Bronchial epithelial cell (primary cell): ENCODE measurements around the gene NOP16. TPM values are rescaled to one million over a fixed set of nuclear protein-coding genes. Genes with fewer than 3 reads are reported as not detected.

Experiments used
- DNase-seq: peaks from one replicate; pipeline ENCODE4 v3.0.0-alpha.2; 2010; ENCODE audit warnings: low read depth
- FAIRE-seq: peaks from 2 replicates; lab custom pipeline; 2011; peaks lifted over from hg19 to GRCh38; lab: Jason Lieb, UNC
- H3K27me3 ChIP-seq: 2 replicates; pipeline ENCODE4 v1.5.1; 2011; ENCODE audit warnings: low read length; ENCODE audit not compliant: control insufficient read depth, insufficient read depth
- H3K36me3 ChIP-seq: 2 replicates; pipeline ENCODE4 v1.5.1; 2011; ENCODE audit warnings: low read length; ENCODE audit not compliant: control insufficient read depth, insufficient read depth
- H3K4me3 ChIP-seq: 2 replicates; pipeline ENCODE4 v1.5.1; 2011; ENCODE audit warnings: mild to moderate bottlenecking, low read depth, low read length, control low read depth
- total RNA-seq: library from RNA; depleted of rRNA; stranded (reverse); fragments of >200 nt; gene quantifications from 2 replicates; pipeline ENCODE4 v1.2.1, GENCODE V29; 2014
- TF ChIP-seq, protein P1 (sequence below): IDR thresholded peaks from 2 replicates; pipeline ENCODE4 v1.5.1; 2011; ENCODE audit warnings: mild to moderate bottlenecking, moderate library complexity, low read length, control low read depth, inconsistent platforms; ENCODE audit not compliant: insufficient read depth, severe bottlenecking

NOP16 gene
- total RNA-seq, 1 donor from 2014 or later: 36.1 TPM

- Histone ChIP-seq H3K4me3 (no peak overlapping the region), H3K36me3 (peaks cover 23% of the 10 kb centered on the region), H3K27me3 (no peaks in the 10 kb centered on the region)
- FAIRE-seq (no peak), DNase-seq (peak; percentile 53)
- TF ChIP-seq, protein P1, sequence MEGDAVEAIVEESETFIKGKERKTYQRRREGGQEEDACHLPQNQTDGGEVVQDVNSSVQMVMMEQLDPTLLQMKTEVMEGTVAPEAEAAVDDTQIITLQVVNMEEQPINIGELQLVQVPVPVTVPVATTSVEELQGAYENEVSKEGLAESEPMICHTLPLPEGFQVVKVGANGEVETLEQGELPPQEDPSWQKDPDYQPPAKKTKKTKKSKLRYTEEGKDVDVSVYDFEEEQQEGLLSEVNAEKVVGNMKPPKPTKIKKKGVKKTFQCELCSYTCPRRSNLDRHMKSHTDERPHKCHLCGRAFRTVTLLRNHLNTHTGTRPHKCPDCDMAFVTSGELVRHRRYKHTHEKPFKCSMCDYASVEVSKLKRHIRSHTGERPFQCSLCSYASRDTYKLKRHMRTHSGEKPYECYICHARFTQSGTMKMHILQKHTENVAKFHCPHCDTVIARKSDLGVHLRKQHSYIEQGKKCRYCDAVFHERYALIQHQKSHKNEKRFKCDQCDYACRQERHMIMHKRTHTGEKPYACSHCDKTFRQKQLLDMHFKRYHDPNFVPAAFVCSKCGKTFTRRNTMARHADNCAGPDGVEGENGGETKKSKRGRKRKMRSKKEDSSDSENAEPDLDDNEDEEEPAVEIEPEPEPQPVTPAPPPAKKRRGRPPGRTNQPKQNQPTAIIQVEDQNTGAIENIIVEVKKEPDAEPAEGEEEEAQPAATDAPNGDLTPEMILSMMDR: no peak
Observed at GRCh38 chr5:176400382-176401156, 12.2 kb upstream of the NOP16 start.

- H3K27me3 ChIP-seq: no peaks in the 10 kb centered on the region
- no peak overlapping the region for H3K4me3 ChIP-seq
- no peak for FAIRE-seq
- TF ChIP-seq, protein P1: no peak
- no peak for DNase-seq
- peaks cover 29% of the 10 kb centered on the region for H3K36me3 ChIP-seq
Observed at GRCh38 chr5:176397736-176398420, 9.5 kb upstream of the NOP16 start.

GRCh38 chr5:176396330-176396729, 7.9 kb upstream of the NOP16 start:
- no peak overlapping the region for H3K4me3 ChIP-seq
- DNase-seq: no peak
- no peak for FAIRE-seq
- H3K27me3 ChIP-seq: no peaks in the 10 kb centered on the region
- H3K36me3 ChIP-seq: peaks cover 36% of the 10 kb centered on the region
- TF ChIP-seq, protein P1: no peak

DNA sequence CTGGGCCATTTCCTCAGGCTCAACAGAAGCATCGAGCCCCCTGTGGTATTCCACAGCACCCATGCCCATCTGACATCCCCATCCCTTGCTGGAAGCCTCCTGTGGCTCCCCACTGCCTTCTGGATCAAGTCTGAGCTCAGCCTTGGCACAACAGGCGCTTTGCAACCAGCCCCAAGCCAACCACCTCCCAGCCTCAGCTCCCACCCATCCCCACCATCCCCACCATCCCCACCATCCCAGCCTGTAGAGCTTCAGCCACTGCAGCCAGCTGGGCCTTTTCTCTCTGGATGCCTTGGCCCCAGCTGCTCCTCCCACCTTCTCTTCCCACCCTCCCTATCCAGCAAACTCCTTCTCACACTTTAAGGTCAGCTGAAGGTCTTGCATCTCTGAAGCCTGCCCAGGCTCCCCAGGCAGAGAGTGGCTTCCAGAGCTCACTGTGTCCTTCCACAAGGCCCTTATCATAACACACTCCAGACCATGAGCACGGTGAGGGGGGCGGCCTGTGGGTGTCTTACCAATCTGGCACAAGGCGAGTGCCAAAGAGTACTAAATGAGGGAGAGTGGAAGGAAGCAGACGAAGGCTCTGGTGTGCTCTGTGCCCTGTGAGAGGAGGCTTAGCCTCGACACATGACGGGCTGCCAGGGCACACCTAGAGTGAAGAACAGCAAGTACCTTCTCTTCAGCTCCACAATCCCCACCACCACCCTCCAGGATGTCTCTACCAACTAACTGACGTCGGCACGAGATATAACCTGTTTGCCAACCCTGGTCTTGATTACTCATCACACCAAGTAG, 6.7 kb upstream of the NOP16 start:
- Histone ChIP-seq H3K4me3 (no peak overlapping the region), H3K36me3 (peaks cover 37% of the 10 kb centered on the region), H3K27me3 (no peaks in the 10 kb centered on the region)
- TF ChIP-seq, protein P1: no peak
- no peak for FAIRE-seq
- DNase-seq: no peak

DNA sequence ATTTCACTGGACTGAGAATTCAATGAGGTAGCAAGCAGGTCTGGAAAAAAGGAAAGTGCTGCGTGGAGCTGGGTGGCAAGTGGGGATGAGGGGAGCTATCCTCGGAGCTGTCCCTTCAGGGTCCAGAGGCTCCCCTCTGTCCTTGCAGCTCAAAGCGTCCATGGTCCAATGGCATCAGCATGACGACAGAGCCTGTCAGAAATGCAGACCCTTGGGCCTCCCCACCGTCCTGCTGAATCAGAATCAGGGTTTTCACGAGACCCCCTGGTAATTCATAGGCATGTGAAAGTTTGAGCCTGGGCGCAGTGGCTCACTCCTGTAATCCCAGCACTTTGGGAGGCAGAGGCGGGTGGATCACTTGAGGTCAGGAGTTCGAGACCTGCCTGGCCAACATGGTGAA, 5.7 kb upstream of the NOP16 start:
- peaks cover 36% of the 10 kb centered on the region for H3K36me3 ChIP-seq

More for the DNA sequence above, 5.7 kb upstream of the NOP16 start:
- DNase-seq (no peak), FAIRE-seq (no peak)
- Histone ChIP-seq H3K27me3 (no peaks in the 10 kb centered on the region), H3K4me3 (no peak overlapping the region)
- TF ChIP-seq, protein P1: no peak
